H9 (cell line): ENCODE data around the gene ENOX1. TPM values are rescaled to one million over a fixed set of nuclear protein-coding genes. Genes with fewer than 3 reads are reported as not detected.

Experiments used
- DNase-seq: peaks from one replicate; pipeline ENCODE4 v3.0.0-alpha.2; 2017
- H2AFZ ChIP-seq: one replicate; pipeline ENCODE4 v1.6.1; 2013; ENCODE audit warnings: mild to moderate bottlenecking, low read length, control low read depth, moderate library complexity
- H2AK5ac ChIP-seq: 2 replicates; pipeline ENCODE4 v1.6.1; 2013; ENCODE audit warnings: low read length, control low read depth, mixed read lengths; ENCODE audit not compliant: insufficient read length
- H2BK120ac ChIP-seq: one replicate; pipeline ENCODE4 v1.6.1; 2013; ENCODE audit warnings: low read depth, mild to moderate bottlenecking, low read length, control low read depth, inconsistent platforms; ENCODE audit not compliant: poor library complexity, severe bottlenecking
- H2BK12ac ChIP-seq: 2 replicates; pipeline ENCODE4 v1.6.1; 2013; ENCODE audit warnings: low read length, control low read depth, mixed read lengths, low read depth; ENCODE audit not compliant: insufficient read length
- H2BK15ac ChIP-seq: 2 replicates; pipeline ENCODE4 v1.6.1; 2013; ENCODE audit warnings: low read depth, low read length, control low read depth
- H2BK20ac ChIP-seq: one replicate; pipeline ENCODE4 v1.6.1; 2013; ENCODE audit warnings: low read depth, mild to moderate bottlenecking, low read length, control low read depth, inconsistent platforms; ENCODE audit not compliant: poor library complexity, severe bottlenecking
- H2BK5ac ChIP-seq: 2 replicates; pipeline ENCODE4 v1.6.1; 2013; ENCODE audit warnings: low read length, control low read depth, mixed read lengths; ENCODE audit not compliant: insufficient read length
- H3K14ac ChIP-seq: 2 replicates; pipeline ENCODE4 v1.6.1; 2013; ENCODE audit warnings: low read length, control low read depth; ENCODE audit not compliant: insufficient read depth
- H3K18ac ChIP-seq: 2 replicates; pipeline ENCODE4 v1.6.1; 2013; ENCODE audit warnings: low read depth, mild to moderate bottlenecking, mixed read lengths, low read length, control low read depth; ENCODE audit not compliant: insufficient read length
- H3K23ac ChIP-seq: 2 replicates; pipeline ENCODE4 v1.6.1; 2013; ENCODE audit warnings: low read length, control low read depth, mixed read lengths, low read depth; ENCODE audit not compliant: insufficient read length
- H3K23me2 ChIP-seq: 2 replicates; pipeline ENCODE4 v1.6.1; 2013; ENCODE audit warnings: low read depth, mild to moderate bottlenecking, mixed read lengths, low read length, control low read depth; ENCODE audit not compliant: insufficient read length, poor library complexity, severe bottlenecking
- H3K27ac ChIP-seq: 2 replicates; pipeline ENCODE4 v1.5.1; 2013; ENCODE audit warnings: low read length, control low read depth, mixed read lengths, low read depth; ENCODE audit not compliant: insufficient read length
- H3K27me3 ChIP-seq: 2 replicates; pipeline ENCODE4 v1.6.1; 2013; ENCODE audit warnings: low read length, control low read depth, inconsistent platforms; ENCODE audit not compliant: insufficient read depth
- H3K4ac ChIP-seq: 2 replicates; pipeline ENCODE4 v1.6.1; 2013; ENCODE audit warnings: low read depth, mild to moderate bottlenecking, control low read depth, inconsistent platforms, low read length, moderate library complexity
- H3K4me1 ChIP-seq: 2 replicates; pipeline ENCODE4 v1.6.1; 2013; ENCODE audit warnings: low read length, control low read depth, inconsistent platforms; ENCODE audit not compliant: insufficient read depth
- H3K4me2 ChIP-seq: 2 replicates; pipeline ENCODE4 v1.6.1; 2013; ENCODE audit warnings: low read length, control low read depth, mixed read lengths; ENCODE audit not compliant: insufficient read length, insufficient read depth
- H3K56ac ChIP-seq: 2 replicates; pipeline ENCODE4 v1.6.1; 2013; ENCODE audit warnings: low read depth, mild to moderate bottlenecking, mixed read lengths, low read length, control low read depth; ENCODE audit not compliant: insufficient read length
- H3K79me1 ChIP-seq: 2 replicates; pipeline ENCODE4 v1.6.1; 2013; ENCODE audit warnings: low read depth, mild to moderate bottlenecking, moderate library complexity, low read length, control low read depth, inconsistent platforms; ENCODE audit not compliant: insufficient read depth, poor library complexity, severe bottlenecking
- H3K79me2 ChIP-seq: 2 replicates; pipeline ENCODE4 v1.6.1; 2013; ENCODE audit warnings: low read length, control low read depth, inconsistent platforms; ENCODE audit not compliant: insufficient read depth
- H3K9ac ChIP-seq: 2 replicates; pipeline ENCODE4 v1.6.1; 2013; ENCODE audit warnings: low read length, control low read depth, mixed read lengths; ENCODE audit not compliant: insufficient read length; ENCODE audit errors: extremely low read depth
- H3K9me3 ChIP-seq: one replicate; pipeline ENCODE4 v1.6.1; 2013; ENCODE audit warnings: low read depth, low read length, inconsistent platforms; ENCODE audit not compliant: control insufficient read depth
- H3T11ph ChIP-seq: one replicate; pipeline ENCODE4 v1.6.1; 2013; ENCODE audit warnings: mild to moderate bottlenecking, low read length, control low read depth, inconsistent platforms
- H4K20me1 ChIP-seq: one replicate; pipeline ENCODE4 v1.6.1; 2013; ENCODE audit not compliant: control insufficient read depth, insufficient read length, insufficient read depth
- H4K5ac ChIP-seq: 2 replicates; pipeline ENCODE4 v1.6.1; 2013; ENCODE audit warnings: low read depth, mild to moderate bottlenecking, mixed read lengths, low read length, control low read depth; ENCODE audit not compliant: insufficient read length
- H4K8ac ChIP-seq: replicated peaks from 2 replicates; pipeline ENCODE4 v1.6.1; 2013; ENCODE audit warnings: low read length, control low read depth, mixed read lengths, low read depth; ENCODE audit not compliant: insufficient read length
- H4K91ac ChIP-seq: 2 replicates; pipeline ENCODE4 v1.6.1; 2013; ENCODE audit warnings: low read depth, mild to moderate bottlenecking, moderate library complexity, mixed read lengths, low read length, control low read depth; ENCODE audit not compliant: insufficient read length
- H3K27ac Mint-ChIP-seq, 3 experiments: 2 replicates in 2 of 3; 3 replicates in 1 of 3; pipeline ENCODE4 v1.8.0; 2020 to 2021; ENCODE audit warnings: mixed read lengths in 3 of 3, mild to moderate bottlenecking in 1 of 3, moderate library complexity in 1 of 3
- H3K27me3 Mint-ChIP-seq: 2 replicates; pipeline ENCODE4 v1.8.0; 2021; ENCODE audit warnings: low read depth, mild to moderate bottlenecking, moderate library complexity, mixed read lengths
- H3K36me3 Mint-ChIP-seq, 3 experiments: 2 replicates in 2 of 3; 3 replicates in 1 of 3; pipeline ENCODE4 v1.8.0; 2020 to 2021; ENCODE audit warnings: low read depth in 3 of 3, mixed read lengths in 3 of 3; ENCODE audit not compliant: insufficient read depth in 1 of 3
- H3K4me1 Mint-ChIP-seq, 2 experiments: 2 replicates each; pipeline ENCODE4 v1.8.0; 2020; ENCODE audit warnings: mixed read lengths in 2 of 2
- H3K4me3 Mint-ChIP-seq, 2 experiments: 2 replicates in 1 of 2; 3 replicates in 1 of 2; pipeline ENCODE4 v1.8.0; 2020 to 2021; ENCODE audit warnings: mild to moderate bottlenecking in 2 of 2, mixed read lengths in 2 of 2, moderate library complexity in 1 of 2
- H3K9me3 Mint-ChIP-seq, 2 experiments: 2 replicates in 1 of 2; 3 replicates in 1 of 2; pipeline ENCODE4 v1.8.0; 2020; ENCODE audit warnings: mild to moderate bottlenecking in 2 of 2, mixed read lengths in 2 of 2, moderate library complexity in 1 of 2
- CTCF ChIP-seq: fragments of 200-600 bp; sonication (generic); conservative IDR thresholded peaks from 3 replicates; pipeline ENCODE4 v1.8.0; 2021; ENCODE audit warnings: antibody characterized with exemption, mild to moderate bottlenecking
- WGBS: extraction: QIAGEN DNeasy Blood & Tissue Kit; methylation state at CpG from one replicate; pipeline ENCODE4 v1.1.7; 2013; ENCODE audit warnings: missing lambda C conversion rate, low lambda C conversion rate, mixed read lengths; ENCODE audit not compliant: insufficient read length; ENCODE audit errors: extremely low coverage; 5-methylcytosine and 5-hydroxymethylcytosine counted together
- total RNA-seq: library from RNA; stranded (reverse); gene quantifications from 2 replicates; pipeline ENCODE4 v1.2.1, GENCODE V29; 2021

The ENOX1 gene
- total RNA-seq, 1 experiment from 2014 or later, result 0.24 TPM

GRCh38 chr13:43370842-43371241 is 415.9 kb downstream of the ENOX1 start:
- Mint-ChIP-seq H3K9me3 (no peaks in the 10 kb centered on the region; a peak in 2 of 5 replicates), H3K27ac (peak overlapping the region in 1 of 3 experiments; percentile 65; a peak in 1 of 7 replicates), H3K36me3 (no peaks in the 10 kb centered on the region; a peak in 1 of 7 replicates), H3K27me3 (no peaks in the 10 kb centered on the region; the same call in 1 of the 2 replicates), H3K4me1 (peaks cover 17 to 18% of the 10 kb centered on the region in 2 experiments), H3K4me3 (no peak overlapping the region)
- H3K18ac ChIP-seq, result no peak overlapping the region
- no peak overlapping the region for H2BK5ac ChIP-seq
- H3K27ac ChIP-seq, result no peak overlapping the region
- no peak overlapping the region for H2AK5ac ChIP-seq
- no peak overlapping the region for H3T11ph ChIP-seq
- no peak overlapping the region for H4K5ac ChIP-seq
- no peak overlapping the region for H2BK15ac ChIP-seq
- no peak overlapping the region for H2BK120ac ChIP-seq
- H3K14ac ChIP-seq, result no peak overlapping the region
- H4K8ac ChIP-seq, result no peak overlapping the region
- no peak overlapping the region for H2BK12ac ChIP-seq
- WGBS, result no CpG with 5 or more reads among the region's 6 CpGs
- H3K4me1 ChIP-seq, result peaks cover 2% of the 10 kb centered on the region; the same call in 1 of the 2 replicates
- DNase-seq, result no peak
- H3K79me2 ChIP-seq, result no peaks in the 10 kb centered on the region
- no peak for TF ChIP-seq CTCF
- H4K91ac ChIP-seq, result no peak overlapping the region
- no peaks in the 10 kb centered on the region for H3K23me2 ChIP-seq
- no peak overlapping the region for H3K56ac ChIP-seq
- H3K4me2 ChIP-seq, result no peak overlapping the region
- no peaks in the 10 kb centered on the region for H3K79me1 ChIP-seq
- H3K9me3 ChIP-seq, result no peaks in the 10 kb centered on the region
- no peak overlapping the region for H3K9ac ChIP-seq
- H3K23ac ChIP-seq, result no peak overlapping the region
- no peaks in the 10 kb centered on the region for H3K27me3 ChIP-seq
- H2BK20ac ChIP-seq, result no peak overlapping the region
- no peak overlapping the region for H3K4ac ChIP-seq
- H4K20me1 ChIP-seq, result no peaks in the 10 kb centered on the region
- no peak overlapping the region for H2AFZ ChIP-seq
